SW480 (cell line): ENCODE measurements around the gene GNA15.
"Not testable (repeated sequence)": the region's sequence is repeated elsewhere in the genome, so short reads cannot be mapped to it uniquely, and the experiment has no call there.

Experiments used
- DNase-seq: peaks from one replicate; pipeline ENCODE4 v3.0.0-alpha.2; 2016; ENCODE audit warnings: low spot score

Gene GNA15

GRCh38 chr19:3135961-3136683 is at the start of gene GNA15:
GNA15 (plus strand) TSS chr19:3136033; CDS start chr19:3136451, 418 bp downstream.
- DNase-seq, result no peak

GRCh38 chr19:3087769-3088168 is 48.1 kb upstream of the GNA15 start:
- DNase-seq, result no peak

- not testable (repeated sequence) for DNase-seq
Observed at GRCh38 chr19:3089299-3089855, 46.5 kb upstream of the GNA15 start.

GRCh38 chr19:3094601-3095440 is 41.0 kb upstream of the GNA15 start:
- DNase-seq, result no peak

GRCh38 chr19:3095441-3096191 is 40.2 kb upstream of the GNA15 start:
- no peak for DNase-seq

- DNase-seq, result no peak
Observed at GRCh38 chr19:3096267-3096901, 39.4 kb upstream of the GNA15 start.

- DNase-seq, result no peak
Observed at GRCh38 chr19:3096902-3097326, 38.9 kb upstream of the GNA15 start.

- no peak for DNase-seq
Observed at GRCh38 chr19:3097442-3097871, 38.4 kb upstream of the GNA15 start.

- no peak for DNase-seq
Observed at GRCh38 chr19:3098141-3098514, 37.7 kb upstream of the GNA15 start.

GRCh38 chr19:3098515-3099346 is 37.1 kb upstream of the GNA15 start:
- no peak for DNase-seq

- no peak for DNase-seq
Observed at GRCh38 chr19:3099347-3100145, 36.3 kb upstream of the GNA15 start.

GRCh38 chr19:3100331-3100730 is 35.5 kb upstream of the GNA15 start:
- DNase-seq, result no peak

GRCh38 chr19:3100747-3101730 is 34.8 kb upstream of the GNA15 start:
- no peak for DNase-seq

- DNase-seq, result no peak
Observed at GRCh38 chr19:3102239-3103140, 33.3 kb upstream of the GNA15 start.

- DNase-seq, result no peak
Observed at GRCh38 chr19:3104708-3104983, 31.2 kb upstream of the GNA15 start.

GRCh38 chr19:3105641-3106508 is 30.0 kb upstream of the GNA15 start:
- no peak for DNase-seq
